DND-41 (cell line): ENCODE results near the gene KLK6.

Experiments
- EZH2 ChIP-seq: IDR thresholded peaks from 3 replicates; pipeline ENCODE4 v1.6.1; 2012; ENCODE audit warnings: borderline replicate concordance, low read depth, mild to moderate bottlenecking, moderate library complexity, low read length, inconsistent platforms; ENCODE audit not compliant: severe bottlenecking
- TF ChIP-seq, protein P1 (sequence below): IDR thresholded peaks from 2 replicates; pipeline ENCODE4 v1.5.1; 2012; ENCODE audit warnings: borderline replicate concordance, low read length, moderate library complexity, mild to moderate bottlenecking; ENCODE audit not compliant: poor library complexity, severe bottlenecking; ENCODE audit errors: extremely low read depth

DNA sequence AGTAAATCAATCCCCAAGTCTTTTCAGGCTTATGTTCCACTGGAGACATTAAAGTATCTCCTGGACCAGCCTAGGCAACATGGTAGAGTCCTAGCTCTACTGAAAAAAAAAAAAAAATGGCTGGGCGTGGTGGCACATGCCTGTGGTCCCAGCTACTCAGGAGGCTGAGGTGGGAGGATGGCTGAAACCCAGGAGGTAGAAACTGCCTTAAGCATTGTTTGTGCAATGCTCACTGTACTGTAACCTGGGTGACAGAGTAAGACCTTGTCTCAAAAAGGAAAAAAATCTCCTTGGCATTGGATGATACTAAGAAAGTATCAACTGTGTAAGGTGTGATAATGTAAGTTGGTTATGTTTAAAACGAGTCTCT lies 23.3 kb upstream of the KLK6 start:
- TF ChIP-seq, protein P1, sequence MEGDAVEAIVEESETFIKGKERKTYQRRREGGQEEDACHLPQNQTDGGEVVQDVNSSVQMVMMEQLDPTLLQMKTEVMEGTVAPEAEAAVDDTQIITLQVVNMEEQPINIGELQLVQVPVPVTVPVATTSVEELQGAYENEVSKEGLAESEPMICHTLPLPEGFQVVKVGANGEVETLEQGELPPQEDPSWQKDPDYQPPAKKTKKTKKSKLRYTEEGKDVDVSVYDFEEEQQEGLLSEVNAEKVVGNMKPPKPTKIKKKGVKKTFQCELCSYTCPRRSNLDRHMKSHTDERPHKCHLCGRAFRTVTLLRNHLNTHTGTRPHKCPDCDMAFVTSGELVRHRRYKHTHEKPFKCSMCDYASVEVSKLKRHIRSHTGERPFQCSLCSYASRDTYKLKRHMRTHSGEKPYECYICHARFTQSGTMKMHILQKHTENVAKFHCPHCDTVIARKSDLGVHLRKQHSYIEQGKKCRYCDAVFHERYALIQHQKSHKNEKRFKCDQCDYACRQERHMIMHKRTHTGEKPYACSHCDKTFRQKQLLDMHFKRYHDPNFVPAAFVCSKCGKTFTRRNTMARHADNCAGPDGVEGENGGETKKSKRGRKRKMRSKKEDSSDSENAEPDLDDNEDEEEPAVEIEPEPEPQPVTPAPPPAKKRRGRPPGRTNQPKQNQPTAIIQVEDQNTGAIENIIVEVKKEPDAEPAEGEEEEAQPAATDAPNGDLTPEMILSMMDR: no peak
- TF ChIP-seq EZH2: no peak
